H1 (cell line): ENCODE data around the gene LDLRAP1. TPM values are rescaled to one million over a fixed set of nuclear protein-coding genes. Genes with fewer than 3 reads are reported as not detected.

Source experiments
- CTCF ChIA-PET: fragments of 300-600 bp; sonication (Branson Sonifier 250); formaldehyde crosslinking; loops from one replicate; lab custom pipeline; 2021; ENCODE audit not compliant: partially characterized antibody; lab: Charles Lee
- POLR2A ChIA-PET: fragments of 300-600 bp; sonication (Branson Sonifier 250); formaldehyde crosslinking; loops from one replicate; lab custom pipeline; 2021; ENCODE audit warnings: inconsistent platforms; ENCODE audit not compliant: partially characterized antibody; lab: Charles Lee
- DNase-seq, 2 experiments: peaks; one replicate each; pipeline versions ENCODE4 v3.0.0 to v3.0.0-alpha.2; 2010 to 2022; ENCODE audit warnings: low spot score in 2 of 2, low read depth in 1 of 2, mixed read lengths in 1 of 2
- FAIRE-seq: peaks from 2 replicates; lab custom pipeline; 2011; peaks lifted over from hg19 to GRCh38; lab: Jason Lieb, UNC
- H2AFZ ChIP-seq: 2 replicates; pipeline ENCODE4 v1.8.1; 2012; ENCODE audit warnings: low read length, inconsistent platforms
- H2AK5ac ChIP-seq: 2 replicates; pipeline ENCODE4 v1.6.1; 2013; ENCODE audit warnings: low read depth, low read length
- H2BK120ac ChIP-seq: replicated peaks from 2 replicates; pipeline ENCODE3; 2013; ENCODE audit warnings: low read depth, low read length, inconsistent platforms
- H2BK12ac ChIP-seq: 2 replicates; pipeline ENCODE4 v1.6.1; 2013; ENCODE audit warnings: low read depth, low read length
- H2BK15ac ChIP-seq: 2 replicates; pipeline ENCODE4 v1.6.1; 2013; ENCODE audit warnings: low read length
- H2BK20ac ChIP-seq: 2 replicates; pipeline ENCODE4 v1.6.1; 2013; ENCODE audit warnings: low read length
- H2BK5ac ChIP-seq: 2 replicates; pipeline ENCODE4 v1.6.1; 2013; ENCODE audit warnings: low read depth, low read length
- H3K14ac ChIP-seq: 2 replicates; pipeline ENCODE4 v1.6.1; 2013; ENCODE audit warnings: inconsistent platforms; ENCODE audit not compliant: insufficient read length
- H3K18ac ChIP-seq: 2 replicates; pipeline ENCODE4 v1.6.1; 2013; ENCODE audit warnings: low read length; ENCODE audit errors: extremely low read depth
- H3K23ac ChIP-seq: 2 replicates; pipeline ENCODE4 v1.6.1; 2013; ENCODE audit warnings: inconsistent platforms; ENCODE audit not compliant: insufficient read length
- H3K23me2 ChIP-seq: 2 replicates; pipeline ENCODE4 v1.6.1; 2013; ENCODE audit warnings: low read depth, low read length
- H3K27ac ChIP-seq: 2 replicates; pipeline ENCODE4 v1.6.1; 2011; ENCODE audit warnings: low read depth, low read length, inconsistent platforms
- H3K27me3 ChIP-seq, 4 experiments: replicated peaks in 1 of 4; 1 replicate in 1 of 4; 2 replicates in 3 of 4; pipeline versions ENCODE4 v1.6.1 to v1.8.1; 2011 to 2013; ENCODE audit warnings: low read length in 3 of 4, mild to moderate bottlenecking in 3 of 4, inconsistent platforms in 2 of 4, mixed read lengths in 2 of 4, moderate library complexity in 1 of 4; ENCODE audit not compliant: control insufficient read depth in 3 of 4, insufficient read depth in 3 of 4; ENCODE audit errors: extremely low read depth in 1 of 4
- H3K36me3 ChIP-seq, 4 experiments: 2 replicates each; pipeline versions ENCODE4 v1.6.1 to v1.8.1; 2011 to 2013; ENCODE audit warnings: mild to moderate bottlenecking in 4 of 4, low read length in 3 of 4, moderate library complexity in 2 of 4, control low read depth in 1 of 4, inconsistent platforms in 1 of 4; ENCODE audit not compliant: insufficient read depth in 4 of 4, control insufficient read depth in 2 of 4
- H3K4ac ChIP-seq: replicated peaks from 2 replicates; pipeline ENCODE3; 2013; ENCODE audit warnings: low read length, low read depth, mixed read lengths, inconsistent platforms; ENCODE audit not compliant: insufficient read length
- H3K4me1 ChIP-seq, 4 experiments: replicated peaks in 1 of 4; 1 replicate in 1 of 4; 2 replicates in 3 of 4; pipeline versions ENCODE4 v1.6.1 to v1.8.1; 2011 to 2013; ENCODE audit warnings: low read length in 3 of 4, inconsistent platforms in 2 of 4, mixed read lengths in 1 of 4; ENCODE audit not compliant: insufficient read depth in 4 of 4, control insufficient read depth in 3 of 4
- H3K4me2 ChIP-seq, 2 experiments: 2 replicates each; pipeline versions ENCODE4 v1.6.1 to v1.8.1; 2011 to 2013; ENCODE audit warnings: low read depth in 2 of 2, low read length in 2 of 2, control low read depth in 1 of 2, inconsistent platforms in 1 of 2, mild to moderate bottlenecking in 1 of 2; ENCODE audit not compliant: insufficient read depth in 1 of 2
- H3K4me3 ChIP-seq, 4 experiments: fragments of 200-600, 300-600 bp in 1 of 4; sonication (generic), shearing (Covaris generic), sonication (Bioruptor Twin) in 1 of 4; 2 replicates each; pipeline versions ENCODE4 v1.5.1 to v1.8.1; 2011 to 2016; ENCODE audit warnings: low read length in 4 of 4, low read depth in 3 of 4, control low read depth in 2 of 4, inconsistent platforms in 2 of 4, mild to moderate bottlenecking in 2 of 4, mixed read lengths in 1 of 4, moderate library complexity in 1 of 4; ENCODE audit not compliant: insufficient read depth in 2 of 4; ENCODE audit errors: extremely low read depth in 1 of 4
- H3K56ac ChIP-seq: replicated peaks from 2 replicates; pipeline ENCODE3; 2013; ENCODE audit warnings: low read depth, mild to moderate bottlenecking, mixed read lengths, low read length, inconsistent platforms; ENCODE audit not compliant: insufficient read length
- H3K79me1 ChIP-seq: 2 replicates; pipeline ENCODE4 v1.6.1; 2013; ENCODE audit warnings: low read depth, low read length, control low read depth
- H3K79me2 ChIP-seq, 2 experiments: 2 replicates each; pipeline versions ENCODE4 v1.6.1 to v1.8.1; 2012 to 2013; ENCODE audit warnings: low read length in 2 of 2, mild to moderate bottlenecking in 2 of 2, inconsistent platforms in 1 of 2; ENCODE audit not compliant: insufficient read depth in 2 of 2, control insufficient read depth in 1 of 2
- H3K9ac ChIP-seq, 4 experiments: replicated peaks in 1 of 4; 1 replicate in 1 of 4; 2 replicates in 3 of 4; pipeline versions ENCODE4 v1.6.1 to v1.8.1; 2011 to 2013; ENCODE audit warnings: low read depth in 3 of 4, low read length in 3 of 4, control low read depth in 2 of 4, mild to moderate bottlenecking in 2 of 4, moderate library complexity in 2 of 4, inconsistent platforms in 1 of 4; ENCODE audit errors: extremely low read depth in 1 of 4
- H3K9me3 ChIP-seq, 2 experiments: 2 replicates each; pipeline versions ENCODE4 v1.6.1 to v1.8.1; 2012 to 2013; ENCODE audit warnings: mild to moderate bottlenecking in 2 of 2, moderate library complexity in 2 of 2, control low read depth in 1 of 2, inconsistent platforms in 1 of 2, low read depth in 1 of 2, low read length in 1 of 2, mixed read lengths in 1 of 2; ENCODE audit not compliant: insufficient read depth in 2 of 2
- H4K20me1 ChIP-seq, 2 experiments: replicated peaks in 1 of 2; 2 replicates each; pipeline versions ENCODE3 to v1.8.1; 2011 to 2013; ENCODE audit warnings: inconsistent platforms in 2 of 2, low read length in 2 of 2, mild to moderate bottlenecking in 1 of 2; ENCODE audit not compliant: insufficient read depth in 2 of 2, control insufficient read depth in 1 of 2
- H4K5ac ChIP-seq: 2 replicates; pipeline ENCODE4 v1.6.1; 2013; ENCODE audit warnings: low read length, low read depth, mixed read lengths, inconsistent platforms; ENCODE audit not compliant: insufficient read length
- H4K8ac ChIP-seq: 2 replicates; pipeline ENCODE4 v1.8.0; 2013; ENCODE audit warnings: mild to moderate bottlenecking, moderate library complexity, low read length, inconsistent platforms; ENCODE audit not compliant: insufficient read depth; ENCODE audit errors: extremely low read depth
- H4K91ac ChIP-seq: replicated peaks from 2 replicates; pipeline ENCODE3; 2013; ENCODE audit warnings: low read length, mixed read lengths, inconsistent platforms; ENCODE audit not compliant: insufficient read length
- ASH2L ChIP-seq: fragments of 200-600, 300-600 bp; sonication (generic); IDR thresholded peaks from one replicate; pipeline ENCODE4 v1.7.1; 2017; ENCODE audit warnings: low read length
- CBX8 ChIP-seq: fragments of 300-800, 300-1000 bp; sonication (generic); IDR thresholded peaks from 2 replicates; pipeline ENCODE4 v1.7.1; 2016; ENCODE audit warnings: low read depth, low read length, borderline replicate concordance
- CTCF ChIP-seq, 3 experiments: IDR thresholded peaks; 1 replicate in 2 of 3; 2 replicates in 1 of 3; pipeline versions ENCODE4 v1.5.1 to v1.6.1; 2011; ENCODE audit warnings: low read length in 3 of 3, mild to moderate bottlenecking in 3 of 3, inconsistent platforms in 2 of 3, low read depth in 1 of 3, moderate library complexity in 1 of 3; ENCODE audit not compliant: insufficient read depth in 1 of 3; ENCODE audit errors: control extremely low read depth in 1 of 3
- KDM5A ChIP-seq: fragments of 200-600 bp; IDR thresholded peaks from 2 replicates; pipeline ENCODE4 v1.7.1; 2012; ENCODE audit warnings: mild to moderate bottlenecking, low read length, inconsistent platforms, mixed read lengths
- RAD21 ChIP-seq, 2 experiments: IDR thresholded peaks in 1 of 2; conservative IDR thresholded peaks in 1 of 2; 2 replicates each; pipeline ENCODE4 v1.6.1; 2011; ENCODE audit warnings: low read depth in 2 of 2, low read length in 2 of 2, improper control_type of control experiment in 1 of 2, inconsistent platforms in 1 of 2, mild to moderate bottlenecking in 1 of 2, moderate library complexity in 1 of 2
- YY1 ChIP-seq: IDR thresholded peaks from 2 replicates; pipeline ENCODE4 v1.6.1; 2011; ENCODE audit warnings: low read depth, mild to moderate bottlenecking, low read length
- ZNF274 ChIP-seq: IDR thresholded peaks from 2 replicates; pipeline ENCODE4 v1.7.0; 2012; ENCODE audit warnings: low read length, borderline replicate concordance; ENCODE audit errors: extremely low read depth
- WGBS, 2 experiments: shearing (Covaris generic) in 1 of 2; methylation state at CpG; one replicate each; pipeline versions ENCODE4 v1.1.6 to v1.1.7; 2013 to 2015; ENCODE audit warnings: low lambda C conversion rate in 2 of 2, mixed read lengths in 2 of 2, inconsistent platforms in 1 of 2, low coverage in 1 of 2, missing lambda C conversion rate in 1 of 2; ENCODE audit not compliant: insufficient replicate concordance in 2 of 2, insufficient coverage in 1 of 2, insufficient read length in 1 of 2; ENCODE audit errors: extremely low coverage in 1 of 2, missing lambda C conversion rate in 1 of 2; 5-methylcytosine and 5-hydroxymethylcytosine counted together
- polyA plus RNA-seq, 7 experiments: library from polyadenylated mRNA; depleted of rRNA in 3 of 7; stranded (reverse) in 5 of 7; unstranded in 2 of 7; fragments of >200 nt in 5 of 7; fragments of 200-250 nt in 2 of 7; gene quantifications; 1 replicate in 5 of 7; 2 replicates in 1 of 7; 4 replicates in 1 of 7; pipeline versions ENCODE4 v1.2.1 to v1.2.3, GENCODE V29; 2011 to 2013; ENCODE audit warnings: missing spikeins in 2 of 7, mixed read lengths in 2 of 7
- total RNA-seq: library from RNA; stranded (reverse); fragmentation: NEBNext Ultra II Directional; extraction: Animal tissue kit (Norgen Biotek cat#: 25700); gene quantifications from 2 replicates; pipeline ENCODE4 v1.2.1, GENCODE V29; 2021

LDLRAP1 gene
- total and polyA plus RNA-seq, 2 of the 8 experiments (the other 6 are each of a cell fraction or from before 2014, with no cell fraction given), result 12.8 to 13.2 TPM

DNA sequence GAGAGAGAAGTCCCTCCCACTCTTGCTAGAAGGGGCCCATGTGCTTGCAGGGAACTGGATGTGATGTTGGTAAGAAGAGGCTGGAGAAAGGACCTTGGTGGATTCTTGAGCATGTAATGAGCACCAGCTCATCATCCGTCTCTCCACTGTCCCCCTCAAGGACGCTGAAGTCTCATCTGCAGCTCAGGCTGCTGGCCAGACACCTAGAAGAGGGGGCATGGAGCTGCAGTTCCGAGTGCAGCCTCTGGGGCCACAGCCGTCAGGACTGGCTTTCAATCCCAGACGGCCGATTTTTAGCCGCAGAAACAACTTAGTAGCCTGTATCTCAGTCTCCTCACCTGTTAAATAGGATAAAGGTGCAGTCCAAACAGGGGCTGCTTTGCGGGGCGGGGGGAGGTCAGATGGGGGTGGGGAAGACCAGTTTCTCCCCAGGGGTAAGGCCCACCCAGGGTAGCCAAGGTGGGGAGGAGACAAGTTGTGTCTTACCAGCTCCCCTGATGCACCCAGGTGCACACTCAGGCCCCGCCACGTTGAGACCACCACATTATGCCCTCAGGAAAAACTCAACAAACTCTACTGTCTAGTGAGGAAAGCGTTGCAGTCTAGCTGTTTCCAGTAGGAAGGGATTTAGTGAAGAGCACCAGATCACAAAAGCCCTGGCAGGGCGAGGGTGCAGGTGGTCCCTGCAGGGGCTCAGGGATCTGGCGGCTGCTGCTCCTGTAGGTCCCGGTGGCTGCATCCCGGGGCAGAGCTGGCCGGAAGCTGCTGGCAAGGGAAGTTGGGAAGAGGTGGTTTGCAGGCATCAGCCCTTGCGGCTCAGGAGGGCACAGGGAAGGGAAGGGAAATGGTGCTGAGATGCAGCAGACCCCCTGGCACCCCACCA lies 29.5 kb downstream of the LDLRAP1 start:
- H3K23ac ChIP-seq, result no peak overlapping the region
- no peak overlapping the region for H2BK5ac ChIP-seq
- WGBS, 2 experiments, result 60% methylated on average over 18 of the region's 18 CpGs; no CpG with 5 or more reads in 1 of the 2 experiments
- H3K4me1 ChIP-seq, result peaks cover 0 to 35% (median 21%) of the 10 kb centered on the region in 4 experiments; a peak in 6 of 7 replicates
- 0 out of 2 replicates have a peak overlapping the region, but pooled peaks have one; percentile 72 for H2BK15ac ChIP-seq
- peak overlapping the region; percentile 83; the same call in 1 of the 2 replicates for H4K8ac ChIP-seq
- H3K4me2 ChIP-seq, result 0 out of 4 replicates have a peak overlapping the region, but pooled peaks of 1 of the 2 experiments have one; percentile 14
- H2BK120ac ChIP-seq, result no peak overlapping the region
- DNase-seq (peak; percentile 39 to 86), FAIRE-seq (peak; percentile 28)
- no peak overlapping the region for H3K4me3 ChIP-seq
- CTCF ChIA-PET, result interaction anchor here (0.5 to 5.5 kb wide), 67 partner anchors 9 to 608 kb away, joined by 3 to 92 read pairs (median 4); partner anchors contain the start of genes AUNIP, LDLRAP1 and SELENON
- no peaks in the 10 kb centered on the region for H3K79me2 ChIP-seq
- no peaks in the 10 kb centered on the region for H3K27me3 ChIP-seq
- no peaks in the 10 kb centered on the region for H3K79me1 ChIP-seq
- H2AFZ ChIP-seq, result no peak overlapping the region
- H2BK12ac ChIP-seq, result peak overlapping the region; percentile 81; the same call in 1 of the 2 replicates
- H3K56ac ChIP-seq, result no peak overlapping the region
- H4K20me1 ChIP-seq, result peaks cover 0 to 4% of the 10 kb centered on the region in 2 experiments
- no peak overlapping the region for H3K27ac ChIP-seq
- H3K14ac ChIP-seq, result no peak overlapping the region
- H3K36me3 ChIP-seq, result no peaks in the 10 kb centered on the region
- no peaks in the 10 kb centered on the region for H3K9me3 ChIP-seq
- peak overlapping the region; percentile 46 for H4K91ac ChIP-seq
- no peak overlapping the region for H2BK20ac ChIP-seq
- POLR2A ChIA-PET, result interaction anchor here (0.9 to 2.0 kb wide), 4 partner anchors 8 to 225 kb away, joined by 4 to 6 read pairs (median 4); partner anchors contain the start of gene LDLRAP1
- H3K18ac ChIP-seq, result peak overlapping the region; percentile 62; the same call in 1 of the 2 replicates
- H3K4ac ChIP-seq, result peak overlapping the region; percentile 59
- H3K9ac ChIP-seq, result no peak overlapping the region; a peak in 1 of 7 replicates
- H4K5ac ChIP-seq, result no peak overlapping the region
- H2AK5ac ChIP-seq, result no peak overlapping the region
- H3K23me2 ChIP-seq, result no peaks in the 10 kb centered on the region
- TF ChIP-seq RAD21 (IDR thresholded peaks at IDR 0.05 in 1 of 2, conservative IDR thresholded peaks at IDR 0.05 in 1 of 2; ENCODE audit: low read depth in 2 of 2, low read length in 2 of 2) (peak; percentile 35 to 58; a peak in 3 of 4 replicates), KDM5A (no peak), YY1 (no peak), ASH2L (no peak), CTCF (IDR thresholded peaks at IDR 0.05; ENCODE audit: control extremely low read depth in 1 of 3, insufficient read depth in 1 of 3, low read depth in 1 of 3, low read length in 3 of 3) (peak in 2 of 3 experiments; percentile 62 to 82; a peak in 3 of 4 replicates), CBX8 (no peak), ZNF274 (no peak)
